ENCODE data around the gene XRCC3.
"Not testable (repeated sequence)": the region's sequence is repeated elsewhere in the genome, so short reads cannot be mapped to it uniquely, and the experiment has no call there.

XRCC3 gene

GRCh38 chr14:103695296-103696069, 19.8 kb downstream of the XRCC3 start:
- Histone ChIP-seq H3K9me3 (ENCODE audit: control insufficient read depth in 1 of 2, low read length in 2 of 2) (no peaks in the 10 kb centered on the region), H3K9ac (ENCODE audit: low read depth in 1 of 2, low read length in 2 of 2) (no peak overlapping the region), H3K4me3 (ENCODE audit: low read depth in 1 of 2, low read length in 2 of 2) (no peak overlapping the region), H3K27ac (ENCODE audit: low read depth, low read length) (no peak overlapping the region), H3K27me3 (ENCODE audit: control insufficient read depth in 1 of 2, insufficient read depth in 2 of 2, low read length in 2 of 2) (no peaks in the 10 kb centered on the region), H3K4me1 (ENCODE audit: control insufficient read depth in 1 of 2, insufficient read depth in 2 of 2, low read length in 2 of 2) (peaks cover 20 to 25% of the 10 kb centered on the region in 2 donors), H3K36me3 (ENCODE audit: control insufficient read depth in 1 of 2, insufficient read depth in 2 of 2, low read length in 2 of 2) (peaks cover 26 to 58% of the 10 kb centered on the region in 2 donors)

DNA sequence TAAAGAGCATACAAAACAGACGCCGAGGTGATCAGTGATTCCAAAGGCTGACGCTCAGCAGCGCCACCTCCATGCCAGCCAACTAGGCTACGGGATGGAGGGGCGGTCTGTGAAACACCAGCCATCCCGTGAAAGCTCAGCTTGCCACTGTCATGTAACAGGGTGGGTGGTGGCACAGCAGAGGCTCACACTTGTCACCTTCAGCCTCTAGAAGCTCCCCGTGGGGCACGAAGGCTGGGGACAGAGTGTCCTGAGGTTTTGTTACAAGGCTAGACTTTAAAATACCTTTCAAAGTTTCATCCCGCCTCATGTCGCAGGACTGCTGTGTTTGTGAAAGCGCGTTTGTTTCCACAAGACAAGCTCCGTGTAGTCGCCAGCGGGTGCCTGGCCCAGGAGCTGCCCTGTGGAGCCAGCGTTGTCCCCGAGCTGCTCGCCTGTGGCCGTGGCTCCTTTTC, 20.7 kb downstream of the XRCC3 start:
- Histone ChIP-seq H3K27ac (ENCODE audit: low read depth, low read length) (no peak overlapping the region), H3K36me3 (ENCODE audit: control insufficient read depth in 1 of 2, insufficient read depth in 2 of 2, low read length in 2 of 2) (peaks cover 26 to 54% of the 10 kb centered on the region in 2 donors), H3K4me1 (ENCODE audit: control insufficient read depth in 1 of 2, insufficient read depth in 2 of 2, low read length in 2 of 2) (peaks cover 20 to 25% of the 10 kb centered on the region in 2 donors), H3K27me3 (ENCODE audit: control insufficient read depth in 1 of 2, insufficient read depth in 2 of 2, low read length in 2 of 2) (no peaks in the 10 kb centered on the region), H3K9ac (ENCODE audit: low read depth in 1 of 2, low read length in 2 of 2) (no peak overlapping the region), H3K9me3 (ENCODE audit: control insufficient read depth in 1 of 2, low read length in 2 of 2) (no peaks in the 10 kb centered on the region), H3K4me3 (ENCODE audit: low read depth in 1 of 2, low read length in 2 of 2) (no peak overlapping the region)

DNA sequence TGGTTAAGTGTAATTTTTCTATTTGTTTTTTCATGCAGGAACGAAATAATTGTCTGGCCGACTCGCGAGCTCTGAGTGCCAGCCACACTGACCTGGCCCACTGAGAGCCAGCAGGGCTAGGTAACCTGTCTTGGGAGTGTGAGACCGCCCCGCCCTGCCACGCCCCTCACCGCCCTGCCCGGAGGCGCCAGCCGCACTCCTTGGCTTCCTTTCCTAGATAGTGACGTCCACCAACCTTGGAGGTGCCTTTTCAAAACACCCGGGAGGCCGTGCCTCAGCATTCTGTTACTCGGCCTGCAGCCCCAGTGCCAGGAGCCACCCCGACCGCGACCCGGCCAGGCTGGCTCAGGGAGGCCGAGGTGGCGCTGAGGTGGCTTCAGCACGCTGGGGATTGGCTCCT, 21.7 kb downstream of the XRCC3 start:
- Histone ChIP-seq H3K27ac (ENCODE audit: low read depth, low read length) (no peak overlapping the region), H3K9ac (ENCODE audit: low read depth in 1 of 2, low read length in 2 of 2) (no peak overlapping the region), H3K36me3 (ENCODE audit: control insufficient read depth in 1 of 2, insufficient read depth in 2 of 2, low read length in 2 of 2) (peaks cover 32 to 56% of the 10 kb centered on the region in 2 donors), H3K4me3 (ENCODE audit: low read depth in 1 of 2, low read length in 2 of 2) (no peak overlapping the region), H3K9me3 (ENCODE audit: control insufficient read depth in 1 of 2, low read length in 2 of 2) (no peaks in the 10 kb centered on the region), H3K4me1 (ENCODE audit: control insufficient read depth in 1 of 2, insufficient read depth in 2 of 2, low read length in 2 of 2) (peaks cover 19 to 22% of the 10 kb centered on the region in 2 donors), H3K27me3 (ENCODE audit: control insufficient read depth in 1 of 2, insufficient read depth in 2 of 2, low read length in 2 of 2) (no peaks in the 10 kb centered on the region)

DNA sequence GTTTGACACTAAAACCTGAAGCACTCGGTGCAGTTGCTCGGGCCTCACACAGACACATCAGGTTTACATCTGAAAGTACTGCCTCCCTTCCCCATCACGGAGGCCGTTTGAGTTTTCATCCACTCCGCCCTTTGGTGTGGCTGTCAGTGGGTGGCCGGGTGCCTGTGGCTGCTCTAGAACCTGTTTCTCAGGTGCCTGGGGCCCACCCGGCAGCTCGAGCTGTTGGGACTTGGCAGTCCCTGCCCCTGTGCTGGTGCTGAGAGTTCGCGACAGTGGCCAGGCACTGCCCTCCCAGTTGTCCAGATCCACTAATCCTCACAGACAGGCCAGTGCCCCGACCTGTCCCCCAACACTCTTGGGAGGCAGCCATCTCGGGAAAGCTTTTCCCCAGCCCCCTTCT, 22.4 kb downstream of the XRCC3 start:
- no peak overlapping the region for H3K27ac ChIP-seq (ENCODE audit: low read depth, low read length)
- no peak overlapping the region for H3K4me3 ChIP-seq (ENCODE audit: low read depth in 1 of 2, low read length in 2 of 2)
- peaks cover 32 to 62% of the 10 kb centered on the region in 2 donors for H3K36me3 ChIP-seq (ENCODE audit: control insufficient read depth in 1 of 2, insufficient read depth in 2 of 2, low read length in 2 of 2)
- H3K9me3 ChIP-seq (ENCODE audit: control insufficient read depth in 1 of 2, low read length in 2 of 2): no peaks in the 10 kb centered on the region
- H3K9ac ChIP-seq (ENCODE audit: low read depth in 1 of 2, low read length in 2 of 2): no peak overlapping the region
- peaks cover 16% of the 10 kb centered on the region in 2 donors for H3K4me1 ChIP-seq (ENCODE audit: control insufficient read depth in 1 of 2, insufficient read depth in 2 of 2, low read length in 2 of 2)
- H3K27me3 ChIP-seq (ENCODE audit: control insufficient read depth in 1 of 2, insufficient read depth in 2 of 2, low read length in 2 of 2): no peaks in the 10 kb centered on the region

GRCh38 chr14:103692159-103692558, 23.1 kb downstream of the XRCC3 start:
- Histone ChIP-seq H3K27ac (ENCODE audit: low read depth, low read length) (no peak overlapping the region), H3K4me1 (ENCODE audit: control insufficient read depth in 1 of 2, insufficient read depth in 2 of 2, low read length in 2 of 2) (peaks cover 12 to 14% of the 10 kb centered on the region in 2 donors), H3K36me3 (ENCODE audit: control insufficient read depth in 1 of 2, insufficient read depth in 2 of 2, low read length in 2 of 2) (peaks cover 30 to 65% of the 10 kb centered on the region in 2 donors), H3K9me3 (ENCODE audit: control insufficient read depth in 1 of 2, low read length in 2 of 2) (no peaks in the 10 kb centered on the region), H3K27me3 (ENCODE audit: control insufficient read depth in 1 of 2, insufficient read depth in 2 of 2, low read length in 2 of 2) (no peaks in the 10 kb centered on the region), H3K4me3 (ENCODE audit: low read depth in 1 of 2, low read length in 2 of 2) (no peak overlapping the region), H3K9ac (ENCODE audit: low read depth in 1 of 2, low read length in 2 of 2) (no peak overlapping the region)

DNA sequence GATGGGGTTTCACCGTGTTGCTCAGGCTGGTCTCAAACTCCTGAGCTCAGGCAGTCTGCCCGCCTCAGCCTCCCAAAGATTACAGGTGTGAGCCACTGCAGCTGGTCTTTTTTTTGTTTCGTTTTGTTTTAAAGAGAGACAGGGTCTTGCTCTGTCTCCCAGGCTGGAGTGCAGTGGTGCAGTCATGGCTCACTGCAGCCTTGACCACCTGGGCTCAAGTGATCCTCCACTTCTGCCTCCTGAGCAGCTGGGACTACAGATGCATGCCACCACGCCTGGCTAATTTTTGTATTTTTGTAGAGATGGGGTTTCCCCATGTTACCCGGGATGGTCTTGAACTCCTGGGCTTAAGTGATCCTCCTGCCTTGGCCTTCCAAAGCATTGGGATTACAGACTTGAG, 23.6 kb downstream of the XRCC3 start:
- H3K9ac ChIP-seq (ENCODE audit: low read depth in 1 of 2, low read length in 2 of 2); H3K9me3 ChIP-seq (ENCODE audit: control insufficient read depth in 1 of 2, low read length in 2 of 2); H3K27ac ChIP-seq (ENCODE audit: low read depth, low read length); H3K27me3 ChIP-seq (ENCODE audit: control insufficient read depth in 1 of 2, insufficient read depth in 2 of 2, low read length in 2 of 2); H3K4me3 ChIP-seq (ENCODE audit: low read depth in 1 of 2, low read length in 2 of 2): not testable (repeated sequence)
- H3K4me1 ChIP-seq (ENCODE audit: control insufficient read depth in 1 of 2, insufficient read depth in 2 of 2, low read length in 2 of 2): peaks cover 9 to 12% of the 10 kb centered on the region in 2 donors
- peaks cover 33 to 67% of the 10 kb centered on the region in 2 donors for H3K36me3 ChIP-seq (ENCODE audit: control insufficient read depth in 1 of 2, insufficient read depth in 2 of 2, low read length in 2 of 2)

- peaks cover 6 to 9% of the 10 kb centered on the region in 2 donors for H3K4me1 ChIP-seq (ENCODE audit: control insufficient read depth in 1 of 2, insufficient read depth in 2 of 2, low read length in 2 of 2)
- H3K27ac ChIP-seq (ENCODE audit: low read depth, low read length): no peak overlapping the region
- H3K36me3 ChIP-seq (ENCODE audit: control insufficient read depth in 1 of 2, insufficient read depth in 2 of 2, low read length in 2 of 2): peaks cover 39 to 76% of the 10 kb centered on the region in 2 donors
Observed at GRCh38 chr14:103690332-103690731, 24.9 kb downstream of the XRCC3 start.

GRCh38 chr14:103688906-103689902, 26.0 kb downstream of the XRCC3 start:
- Histone ChIP-seq H3K4me1 (ENCODE audit: control insufficient read depth in 1 of 2, insufficient read depth in 2 of 2, low read length in 2 of 2) (peaks cover 6 to 9% of the 10 kb centered on the region in 2 donors), H3K9ac (ENCODE audit: low read depth in 1 of 2, low read length in 2 of 2) (no peak overlapping the region), H3K9me3 (ENCODE audit: control insufficient read depth in 1 of 2, low read length in 2 of 2) (no peaks in the 10 kb centered on the region), H3K27me3 (ENCODE audit: control insufficient read depth in 1 of 2, insufficient read depth in 2 of 2, low read length in 2 of 2) (no peaks in the 10 kb centered on the region), H3K27ac (ENCODE audit: low read depth, low read length) (no peak overlapping the region), H3K36me3 (ENCODE audit: control insufficient read depth in 1 of 2, insufficient read depth in 2 of 2, low read length in 2 of 2) (peaks cover 35 to 81% of the 10 kb centered on the region in 2 donors), H3K4me3 (ENCODE audit: low read depth in 1 of 2, low read length in 2 of 2) (no peak overlapping the region)

More at GRCh38 chr14:103690332-103690731, 24.9 kb downstream of the XRCC3 start:
- no peak overlapping the region for H3K4me3 ChIP-seq (ENCODE audit: low read depth in 1 of 2, low read length in 2 of 2)
- H3K9ac ChIP-seq (ENCODE audit: low read depth in 1 of 2, low read length in 2 of 2): no peak overlapping the region
- no peaks in the 10 kb centered on the region for H3K9me3 ChIP-seq (ENCODE audit: control insufficient read depth in 1 of 2, low read length in 2 of 2)
- H3K27me3 ChIP-seq (ENCODE audit: control insufficient read depth in 1 of 2, insufficient read depth in 2 of 2, low read length in 2 of 2): no peaks in the 10 kb centered on the region

DNA sequence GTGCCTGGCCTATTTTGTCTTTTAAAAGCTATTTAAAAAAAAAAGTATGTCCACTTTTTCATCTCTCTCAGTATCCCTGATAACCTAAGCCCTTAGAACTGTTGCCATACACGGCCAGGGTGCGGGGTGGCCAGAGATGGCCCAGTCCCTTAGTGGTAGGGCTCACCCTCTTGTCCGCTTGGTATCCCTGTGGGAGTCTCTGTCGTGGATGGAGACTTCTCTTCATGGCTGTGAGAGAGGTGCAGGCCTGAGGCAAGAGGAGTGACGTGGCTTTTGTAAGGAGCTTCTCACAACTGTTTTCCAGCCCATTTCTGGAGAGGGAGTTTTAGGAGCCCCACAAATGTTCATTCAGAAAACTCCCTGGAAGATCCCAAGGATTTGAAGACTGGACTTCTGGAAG, 26.8 kb downstream of the XRCC3 start:
- H3K4me3 ChIP-seq (ENCODE audit: low read depth in 1 of 2, low read length in 2 of 2): no peak overlapping the region
- no peak overlapping the region for H3K27ac ChIP-seq (ENCODE audit: low read depth, low read length)
- H3K9me3 ChIP-seq (ENCODE audit: control insufficient read depth in 1 of 2, low read length in 2 of 2): no peaks in the 10 kb centered on the region
- no peaks in the 10 kb centered on the region for H3K27me3 ChIP-seq (ENCODE audit: control insufficient read depth in 1 of 2, insufficient read depth in 2 of 2, low read length in 2 of 2)
- H3K4me1 ChIP-seq (ENCODE audit: control insufficient read depth in 1 of 2, insufficient read depth in 2 of 2, low read length in 2 of 2): peaks cover 3 to 8% of the 10 kb centered on the region in 2 donors
- H3K36me3 ChIP-seq (ENCODE audit: control insufficient read depth in 1 of 2, insufficient read depth in 2 of 2, low read length in 2 of 2): peaks cover 31 to 78% of the 10 kb centered on the region in 2 donors
- no peak overlapping the region for H3K9ac ChIP-seq (ENCODE audit: low read depth in 1 of 2, low read length in 2 of 2)

DNA sequence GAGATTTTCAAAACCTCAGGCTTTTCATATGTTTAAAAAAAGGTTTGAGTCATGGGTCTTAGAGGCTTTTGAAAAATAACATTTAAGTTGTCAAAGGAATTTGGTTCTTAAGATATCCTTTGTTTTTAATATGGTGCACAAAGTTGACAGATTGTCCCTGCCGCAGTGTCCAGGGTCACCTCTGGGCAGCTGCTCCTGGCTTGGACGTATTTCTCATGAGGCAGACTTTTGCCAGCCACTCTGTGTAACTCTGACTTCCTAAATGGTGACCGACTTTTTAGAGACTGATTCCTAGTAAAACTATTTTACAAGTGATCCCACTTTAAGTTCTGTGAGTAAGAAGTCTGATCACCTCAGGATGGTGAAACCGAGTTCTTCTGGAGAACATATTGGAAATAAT, 27.5 kb downstream of the XRCC3 start:
- H3K36me3 ChIP-seq (ENCODE audit: control insufficient read depth in 1 of 2, insufficient read depth in 2 of 2, low read length in 2 of 2): peaks cover 37 to 78% of the 10 kb centered on the region in 2 donors
- no peaks in the 10 kb centered on the region for H3K9me3 ChIP-seq (ENCODE audit: control insufficient read depth in 1 of 2, low read length in 2 of 2)
- no peak overlapping the region for H3K27ac ChIP-seq (ENCODE audit: low read depth, low read length)
- no peak overlapping the region for H3K9ac ChIP-seq (ENCODE audit: low read depth in 1 of 2, low read length in 2 of 2)
- no peaks in the 10 kb centered on the region for H3K27me3 ChIP-seq (ENCODE audit: control insufficient read depth in 1 of 2, insufficient read depth in 2 of 2, low read length in 2 of 2)
- no peak overlapping the region for H3K4me3 ChIP-seq (ENCODE audit: low read depth in 1 of 2, low read length in 2 of 2)
- H3K4me1 ChIP-seq (ENCODE audit: control insufficient read depth in 1 of 2, insufficient read depth in 2 of 2, low read length in 2 of 2): peaks cover 0 to under 1% of the 10 kb centered on the region in 2 donors

Data from duodenal mucosa (tissue), 2 donors.